Left lung (tissue), 10 donors: ENCODE measurements around the gene SIL1. TPM values are rescaled to one million over a fixed set of nuclear protein-coding genes. Genes with fewer than 3 reads are reported as not detected.
"Not testable (repeated sequence)": the region's sequence is repeated elsewhere in the genome, so short reads cannot be mapped to it uniquely, and the experiment has no call there.

Experiments used
- ATAC-seq: fragments of 200-7000 bp; cut with Tn5 transposase; one replicate; pipeline ENCODE4 v1.9.1; 2020; ENCODE audit warnings: moderate library complexity
- DNase-seq, 4 donors: peaks; one replicate each; pipeline ENCODE4 v3.0.0-alpha.2; 2013 to 2020
- H3K27ac ChIP-seq, 2 donors: fragments of 200-600 bp; sonication (generic) in 1 of 2; one replicate each; pipeline versions ENCODE4 v1.5.0 to v1.8.0; 2020 to 2021
- H3K27me3 ChIP-seq, 2 donors: fragments of 200-600 bp; sonication (generic) in 1 of 2; one replicate each; pipeline versions ENCODE4 v1.5.0 to v1.8.0; 2020 to 2021
- H3K36me3 ChIP-seq, 2 donors: fragments of 200-600 bp; sonication (generic) in 1 of 2; one replicate each; pipeline versions ENCODE4 v1.5.0 to v1.8.0; 2020 to 2021
- H3K4me1 ChIP-seq, 2 donors: fragments of 200-600 bp; one replicate each; pipeline ENCODE4 v1.8.0; 2021
- H3K4me3 ChIP-seq, 2 donors: fragments of 200-600 bp; sonication (generic) in 1 of 2; one replicate each; pipeline versions ENCODE4 v1.5.0 to v1.8.0; 2020 to 2021; ENCODE audit warnings: mild to moderate bottlenecking in 1 of 2
- H3K9me3 ChIP-seq, 2 donors: fragments of 200-600 bp; sonication (generic) in 1 of 2; one replicate each; pipeline versions ENCODE4 v1.5.0 to v1.8.0; 2020 to 2021
- CTCF ChIP-seq, 2 donors: fragments of 200-600 bp; sonication (generic) in 1 of 2; IDR thresholded peaks; one replicate each; pipeline versions ENCODE4 v1.5.0 to v1.8.0; 2021; ENCODE audit warnings: antibody characterized with exemption in 2 of 2
- intact Hi-C, 2 donors: fragments of 100-400 bp; cut with DNase I; formaldehyde crosslinking; loops; one replicate each; pipeline versions ENCODE4 v1.11.2 to v1.14.2; 2022
- polyA plus RNA-seq, 6 donors: library from polyadenylated mRNA; unstranded; fragments of 120-200 nt; gene quantifications; one replicate each; pipeline ENCODE4 v1.2.1, GENCODE V29; 2013; ENCODE audit not compliant: insufficient read length in 6 of 6
- total RNA-seq, 2 donors: library from RNA; stranded (reverse); fragmentation: NEBNext Ultra II Directional; extraction: Animal tissue kit (Norgen Biotek cat#: 25700); gene quantifications; one replicate each; pipeline ENCODE4 v1.2.1, GENCODE V29; 2021
- donor health status: DM: no; HTN: yes; CAD: no.
- donor health status: DM: no; HTN: no; CAD: no.

SIL1 gene
- total and polyA plus RNA-seq, 8 donors, result 28.8 to 71.7 (median 37.3) TPM

GRCh38 chr5:139113892-139114291 lies 84.3 kb downstream of the SIL1 start:
- Histone ChIP-seq H3K9me3 (no peaks in the 10 kb centered on the region), H3K36me3 (peaks cover 0 to 27% of the 10 kb centered on the region in 2 donors), H3K4me1 (no peaks in the 10 kb centered on the region), H3K4me3 (no peak overlapping the region), H3K27ac (no peak overlapping the region), H3K27me3 (no peaks in the 10 kb centered on the region)
- DNase-seq, result peak in 1 of 4 donors; percentile 49
- intact Hi-C loops, result no loop called here
- TF ChIP-seq CTCF (IDR thresholded peaks at IDR 0.05), result no peak
- no peak for ATAC-seq

GRCh38 chr5:139112362-139112761 lies 85.8 kb downstream of the SIL1 start:
- H3K36me3 ChIP-seq, result peaks cover 0 to 12% of the 10 kb centered on the region in 2 donors
- H3K9me3 ChIP-seq, H3K27ac ChIP-seq, intact Hi-C loops, H3K4me3 ChIP-seq, DNase-seq, ATAC-seq, H3K4me1 ChIP-seq, H3K27me3 ChIP-seq: not testable (repeated sequence)

- DNase-seq, result no peak
Measured at GRCh38 chr5:139110526-139111168, 87.5 kb downstream of the SIL1 start.

GRCh38 chr5:139108063-139108824 lies 89.9 kb downstream of the SIL1 start:
- peak in 1 of 4 donors; percentile 55 for DNase-seq
- intact Hi-C loops, result no loop called here
- TF ChIP-seq CTCF (IDR thresholded peaks at IDR 0.05), result no peak

More at GRCh38 chr5:139110526-139111168, 87.5 kb downstream of the SIL1 start:
- no peak for TF ChIP-seq CTCF (IDR thresholded peaks at IDR 0.05)
- H3K4me1 ChIP-seq, result no peaks in the 10 kb centered on the region
- no peaks in the 10 kb centered on the region for H3K27me3 ChIP-seq
- H3K4me3 ChIP-seq, result no peak overlapping the region
- intact Hi-C loops, result no loop called here
- no peaks in the 10 kb centered on the region for H3K36me3 ChIP-seq
- no peaks in the 10 kb centered on the region for H3K9me3 ChIP-seq
- no peak for ATAC-seq
- no peak overlapping the region for H3K27ac ChIP-seq

GRCh38 chr5:139105621-139106071 lies 92.5 kb downstream of the SIL1 start:
- DNase-seq (no peak), ATAC-seq (no peak)
- Histone ChIP-seq H3K4me1 (no peaks in the 10 kb centered on the region), H3K9me3 (no peaks in the 10 kb centered on the region), H3K27ac (no peak overlapping the region), H3K36me3 (no peaks in the 10 kb centered on the region), H3K4me3 (no peak overlapping the region), H3K27me3 (no peaks in the 10 kb centered on the region)
- intact Hi-C loops, result no loop called here
- no peak for TF ChIP-seq CTCF (IDR thresholded peaks at IDR 0.05)

More at GRCh38 chr5:139108063-139108824, 89.9 kb downstream of the SIL1 start:
- no peak overlapping the region for H3K4me3 ChIP-seq
- H3K4me1 ChIP-seq, result no peaks in the 10 kb centered on the region
- H3K9me3 ChIP-seq, result no peaks in the 10 kb centered on the region
- no peaks in the 10 kb centered on the region for H3K36me3 ChIP-seq
- no peak for ATAC-seq
- H3K27ac ChIP-seq, result no peak overlapping the region
- no peaks in the 10 kb centered on the region for H3K27me3 ChIP-seq
